T-helper 2 cell treated with Interferon-gamma antibody and Interleukin-4, amounts not matched to agents 100 ng/mL and 5 ng/mL, for 36 hours (primary cell): Measurements from ENCODE around the gene NAB1. TPM values are rescaled to one million over a fixed set of nuclear protein-coding genes. Genes with fewer than 3 reads are reported as not detected.

Experiments used
- intact Hi-C: fragments of 100-400 bp; cut with micrococcal nuclease; formaldehyde crosslinking; loops from one replicate; pipeline ENCODE4 v1.15.1; 2023
- total RNA-seq: library from RNA; stranded (reverse); gene quantifications from 2 replicates; pipeline ENCODE4 v1.2.3, GENCODE V29; 2022

Gene NAB1
- total RNA-seq, 1 donor from 2014 or later = 27.0 TPM

DNA sequence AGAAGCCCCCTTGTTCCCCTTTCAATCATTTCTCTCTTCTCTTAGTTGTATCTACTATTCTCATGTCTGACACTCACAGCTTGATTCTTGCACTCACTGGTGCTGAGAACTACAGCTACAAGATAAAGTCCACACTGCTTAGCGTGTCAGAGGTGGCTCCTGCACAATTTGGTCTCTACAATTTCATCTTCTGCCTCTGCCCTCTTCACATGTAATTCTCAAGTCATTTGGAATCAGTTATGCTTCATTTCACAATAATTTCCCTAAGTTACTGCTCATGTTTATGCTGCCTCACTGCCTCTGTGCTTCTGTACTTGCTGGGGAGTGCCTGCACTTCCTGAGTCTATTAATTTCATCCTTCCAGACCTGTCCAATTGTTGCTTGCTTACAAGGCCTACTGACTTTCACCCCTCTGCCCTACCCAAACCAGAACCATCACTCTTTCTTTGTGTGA is 11.6 kb upstream of the NAB1 start:
- intact Hi-C loops = no loop called here

GRCh38 chr2:190637903-190638618 is 10.8 kb upstream of the NAB1 start:
- intact Hi-C loops = no loop called here

DNA sequence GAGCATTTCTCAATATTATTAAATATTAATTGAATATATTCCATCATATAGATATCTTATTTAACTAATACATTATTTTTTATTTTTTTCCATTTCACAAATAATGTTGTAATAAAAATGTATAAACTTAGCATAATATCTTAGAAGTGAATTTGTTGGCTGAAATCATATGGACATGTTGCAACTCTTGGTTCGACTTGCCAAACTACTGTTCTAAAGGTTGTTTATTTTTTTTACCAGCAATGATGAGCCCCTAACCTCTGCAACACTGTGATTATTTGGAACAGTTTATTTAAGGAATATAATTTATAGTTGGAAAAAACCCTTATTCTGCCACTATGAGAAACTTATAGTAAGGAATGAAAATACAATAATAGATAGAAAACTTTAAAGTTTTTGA is 8.8 kb upstream of the NAB1 start:
- intact Hi-C loops = loop anchor here (10.0 kb wide), 2 partner anchors 325 to 975 kb away; partner anchors contain the start of genes ASNSD1 and HIBCH

GRCh38 chr2:190641469-190641868 is 7.4 kb upstream of the NAB1 start:
- intact Hi-C loops = loop anchor here (10.0 kb wide), 2 partner anchors 327 to 977 kb away; partner anchors contain the start of genes ASNSD1 and HIBCH

DNA sequence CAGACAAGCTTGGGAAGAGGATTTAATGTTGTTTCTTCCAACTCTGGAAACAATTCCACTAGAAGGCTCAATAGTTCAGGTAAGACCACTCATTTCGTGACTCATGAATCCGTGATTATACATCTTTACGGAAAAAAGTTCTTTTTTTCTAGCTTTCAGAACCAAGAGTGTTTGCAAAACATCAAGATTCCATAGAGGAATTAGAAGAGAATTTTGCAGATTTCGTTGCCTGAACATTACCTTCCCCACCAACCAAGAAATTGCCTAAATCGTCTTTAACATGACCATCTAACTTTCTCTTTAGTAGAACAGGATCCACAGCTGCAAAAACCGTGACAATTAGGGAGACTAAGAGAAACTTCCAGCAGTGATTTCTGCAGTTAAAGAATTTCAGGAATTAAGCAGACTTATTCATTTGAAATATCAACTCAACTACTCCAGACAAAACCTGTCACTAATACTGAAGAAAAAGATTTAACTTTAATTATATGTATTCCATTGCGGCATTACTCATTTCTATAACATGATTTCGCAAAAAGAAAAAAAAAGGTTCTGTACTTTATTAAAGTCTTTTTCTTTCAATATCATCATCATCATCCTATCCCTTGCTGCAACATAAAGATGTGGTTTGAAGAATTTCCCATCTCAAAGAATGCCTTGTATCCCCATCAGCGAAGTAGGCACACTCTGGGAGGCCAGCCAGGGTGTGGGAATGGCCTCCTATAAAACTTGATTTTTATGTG is 1.9 kb upstream of the NAB1 start:
- intact Hi-C loops = loop anchor here (5.0 to 10.0 kb wide), 3 partner anchors 75 to 982 kb away; partner anchors contain the start of genes ASNSD1 and HIBCH

GRCh38 chr2:190648289-190649034 is 421 bp upstream of the NAB1 start:
- intact Hi-C loops = loop anchor here (1.0 to 10.0 kb wide), 8 partner anchors 30 to 984 kb away; partner anchors contain the start of genes ASNSD1, GLS, HIBCH and NEMP2

GRCh38 chr2:190649798-190650390 is 1.0 kb downstream of the NAB1 start:
- intact Hi-C loops = loop anchor here (1.0 to 10.0 kb wide), 9 partner anchors 29 to 985 kb away; partner anchors contain the start of genes ASNSD1, GLS, HIBCH and INPP1

GRCh38 chr2:190651413-190651812 is 2.5 kb downstream of the NAB1 start:
- intact Hi-C loops = loop anchor here (2.0 to 10.0 kb wide), 3 partner anchors 303 to 867 kb away; partner anchors contain the start of genes INPP1, ORMDL1 and PMS1

DNA sequence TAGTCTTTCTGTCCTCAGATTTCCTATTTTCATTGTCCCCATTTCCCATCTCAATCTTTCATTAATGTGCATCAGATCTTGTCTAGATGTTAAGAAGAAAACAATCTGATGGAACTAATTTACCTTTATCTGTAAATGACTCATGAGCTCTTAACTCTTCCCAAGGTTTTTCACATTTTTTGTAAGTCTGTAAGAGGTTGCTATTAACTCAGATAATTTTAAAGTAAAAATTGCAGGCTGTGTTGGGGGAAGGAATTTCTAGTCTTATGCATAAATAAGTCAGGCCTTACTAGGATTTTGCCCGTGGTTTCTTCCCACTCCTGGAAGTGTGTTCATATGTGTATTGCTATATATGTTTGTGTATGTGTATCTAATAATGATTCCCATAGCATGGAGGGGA is 4.3 kb downstream of the NAB1 start:
- intact Hi-C loops = loop anchor here (5.0 to 10.0 kb wide), 2 partner anchors 302 to 311 kb away; partner anchors contain the start of gene INPP1

DNA sequence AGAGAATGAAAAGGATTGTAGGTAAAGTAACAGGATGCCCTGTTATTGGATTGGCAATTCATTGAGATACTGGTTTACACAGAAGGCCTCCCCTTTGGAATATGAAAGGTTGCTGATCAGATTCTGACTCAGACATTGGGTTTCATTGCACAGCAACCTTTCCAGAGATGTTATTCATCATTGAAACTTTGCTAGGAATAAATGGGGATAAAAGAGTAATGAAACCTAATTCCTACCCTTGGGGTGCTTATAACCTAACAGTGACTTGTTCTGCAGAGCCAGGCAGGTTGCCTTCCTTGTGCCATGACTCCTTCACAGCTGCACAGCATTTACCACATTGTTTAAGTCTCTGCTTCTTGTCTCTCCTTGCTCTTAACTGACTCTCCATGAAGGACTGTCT is 5.0 kb downstream of the NAB1 start:
- intact Hi-C loops = loop anchor here (5.0 to 10.0 kb wide), 2 partner anchors 301 to 312 kb away; partner anchors contain the start of gene INPP1

GRCh38 chr2:190655113-190655512 is 6.2 kb downstream of the NAB1 start:
- intact Hi-C loops = loop anchor here (10.0 kb wide), 1 partner anchor 300 kb away; no protein-coding TSS in a partner anchor

- intact Hi-C loops = loop anchor here (10.0 kb wide), 1 partner anchor 299 kb away; no protein-coding TSS in a partner anchor
These were observed 6.7 kb downstream of the NAB1 start for GRCh38 chr2:190655570-190655969.

DNA sequence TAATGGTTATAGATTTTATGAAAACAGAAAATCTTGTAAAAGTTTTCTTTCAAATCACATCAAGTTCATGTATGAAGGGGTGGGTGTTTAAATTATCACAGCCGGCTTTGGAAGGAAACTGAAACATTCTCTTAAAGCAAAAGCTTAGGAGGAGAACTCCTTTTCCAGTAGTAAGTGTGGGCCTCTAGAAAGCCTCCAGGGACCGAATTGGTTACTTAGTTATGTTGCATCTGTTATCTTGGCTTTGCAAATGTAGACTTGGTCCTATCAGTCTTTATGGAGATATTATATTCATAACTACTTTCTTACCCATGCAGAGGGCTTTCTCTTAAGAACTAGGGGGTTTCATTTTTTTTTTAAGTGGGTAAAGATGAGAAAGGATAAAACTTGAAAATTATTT is 7.4 kb downstream of the NAB1 start:
- intact Hi-C loops = loop anchor here (10.0 kb wide), 1 partner anchor 298 kb away; no protein-coding TSS in a partner anchor

- intact Hi-C loops = loop anchor here (10.0 kb wide), 1 partner anchor 297 kb away; no protein-coding TSS in a partner anchor
These were observed 8.8 kb downstream of the NAB1 start for GRCh38 chr2:190657474-190658255.

- intact Hi-C loops = loop anchor here (10.0 kb wide), 1 partner anchor 295 kb away; no protein-coding TSS in a partner anchor
These were observed 10.7 kb downstream of the NAB1 start for GRCh38 chr2:190659553-190659952.

- intact Hi-C loops = no loop called here
These were observed 13.9 kb downstream of the NAB1 start for GRCh38 chr2:190662754-190663153.

GRCh38 chr2:190663348-190663747 is 14.5 kb downstream of the NAB1 start:
- intact Hi-C loops = no loop called here

DNA sequence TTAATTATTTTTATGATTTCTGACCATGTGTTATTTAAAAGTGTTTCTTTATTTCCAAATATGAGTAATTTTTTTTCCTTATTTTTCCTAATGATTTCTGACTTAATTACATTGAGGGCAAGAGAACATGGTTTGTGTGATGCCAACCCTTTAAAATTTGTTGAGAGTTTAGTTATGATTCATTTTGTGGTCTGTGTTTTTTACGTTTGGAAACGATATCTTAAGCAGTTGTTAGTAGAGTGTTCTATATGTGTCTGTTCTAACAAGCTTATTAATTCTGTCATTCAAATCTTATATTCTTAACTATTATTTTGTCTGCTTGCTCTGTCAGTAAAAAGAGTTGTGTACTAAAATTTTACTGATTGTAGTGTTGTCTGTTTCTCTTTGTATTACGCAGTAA is 15.0 kb downstream of the NAB1 start:
- intact Hi-C loops = no loop called here

DNA sequence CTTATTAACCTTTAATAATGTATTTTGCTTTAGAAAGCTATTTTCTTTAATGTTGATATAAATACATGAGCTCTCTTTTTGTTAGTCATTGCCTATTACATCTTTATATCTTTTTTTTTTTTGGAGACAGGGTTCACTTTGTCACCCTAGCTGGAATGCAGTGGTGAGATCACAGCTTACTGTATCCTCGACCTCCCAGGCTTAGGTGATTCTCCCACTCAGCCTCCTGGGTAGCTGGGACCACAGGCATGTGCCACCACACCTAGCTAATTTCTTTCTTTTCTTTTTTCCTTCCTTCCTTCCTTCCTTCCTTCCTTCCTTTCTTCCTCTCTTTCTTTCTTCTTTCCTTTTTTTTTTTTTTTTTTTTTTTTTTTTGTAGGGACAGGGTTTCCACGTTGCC is 15.4 kb downstream of the NAB1 start:
- intact Hi-C loops = no loop called here

DNA sequence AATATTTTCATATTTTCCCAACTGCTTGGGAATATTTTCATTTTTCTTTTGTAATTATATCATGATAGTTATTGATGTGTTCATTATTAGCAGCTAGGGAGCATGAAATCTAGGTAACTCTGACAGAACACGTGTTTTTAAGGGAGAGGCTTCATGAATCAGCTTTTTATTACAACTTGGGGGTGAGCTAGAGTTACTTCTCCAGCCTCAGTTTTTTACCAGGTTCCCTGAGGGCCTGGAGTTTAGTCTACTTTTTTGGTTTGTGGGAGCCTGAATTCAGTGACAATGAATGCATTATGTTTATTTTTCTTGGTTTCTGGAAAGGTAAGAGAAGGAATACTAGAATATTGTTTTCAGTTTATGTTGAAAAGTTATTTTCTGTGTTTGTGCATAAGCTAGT is 18.0 kb downstream of the NAB1 start:
- intact Hi-C loops = no loop called here
